Measurements from ENCODE around the gene CERK. TPM values are rescaled to one million over a fixed set of nuclear protein-coding genes. Genes with fewer than 3 reads are reported as not detected.

CERK gene
- total and polyA plus RNA-seq, 2 of the 13 experiments (the other 11 are each of a cell fraction or from before 2014, with no cell fraction given), result 40.3 to 41.9 TPM

GRCh38 chr22:46678785-46679700 lies 59.0 kb downstream of the CERK start:
- Histone ChIP-seq H3K27ac (ENCODE audit: extremely low read length, insufficient read depth, low read length) (no peak overlapping the region), H3K79me2 (ENCODE audit: insufficient read depth, low read length) (no peaks in the 10 kb centered on the region), H3K4me1 (ENCODE audit: insufficient read depth, low read length) (no peaks in the 10 kb centered on the region), H3K4me2 (ENCODE audit: low read depth, low read length) (no peak overlapping the region), H3K4me3 (replicated peaks in 1 of 3; ENCODE audit: insufficient read depth in 1 of 3, low read depth in 2 of 3, low read length in 3 of 3) (no peak overlapping the region), H3K9me3 (ENCODE audit: low read length) (no peaks in the 10 kb centered on the region), H4K20me1 (ENCODE audit: insufficient read depth, low read length) (no peaks in the 10 kb centered on the region), H3K27me3 (ENCODE audit: control insufficient read depth in 1 of 2, insufficient read depth in 2 of 2, low read length in 2 of 2) (no peaks in the 10 kb centered on the region), H3K36me3 (replicated peaks in 1 of 2; ENCODE audit: control insufficient read depth in 1 of 2, insufficient read depth in 2 of 2, low read length in 2 of 2) (peaks cover 2% of the 10 kb centered on the region in 2 experiments; a peak in 1 of 5 replicates), H3K9ac (ENCODE audit: insufficient read depth, low read depth, low read length) (no peak overlapping the region), H2AFZ (ENCODE audit: low read length) (no peak overlapping the region)
- intact Hi-C loops (cut with micrococcal nuclease; ENCODE audit: unreplicated experiment), result no loop called here
- CTCF ChIA-PET (ENCODE audit: low intra/inter-chr PET ratio, low total read pairs), result no interaction called here
- FAIRE-seq, result no peak
- no peak for DNase-seq (ENCODE audit: low spot score)
- in situ Hi-C loops (cut with HindIII; ENCODE audit: extremely low pct_ligation_motif_present, low pct_unique_long_range_greater_than_20kb), result no loop called here
- BruUV-seq (replicated peaks), result no TSS peak
- POLR2A ChIA-PET, result no interaction called here
- ATAC-seq, result no peak
- TF ChIP-seq ZNF264 (CRISPR knock-in tag; IDR thresholded peaks at IDR 0.05), result no peak
- TF ChIP-seq RBAK (CRISPR knock-in tag; IDR thresholded peaks at IDR 0.05), result no peak
- TF ChIP-seq HES4 (CRISPR knock-in tag; IDR thresholded peaks at IDR 0.05; ENCODE audit: borderline replicate concordance), result no peak
- no peak for TF ChIP-seq ZNF235 (CRISPR knock-in tag; IDR thresholded peaks at IDR 0.05; ENCODE audit: borderline replicate concordance)
- no peak for TF ChIP-seq TERF1 (CRISPR knock-in tag; IDR thresholded peaks at IDR 0.05)
- no peak for TF ChIP-seq THAP7 (CRISPR knock-in tag; IDR thresholded peaks at IDR 0.05)
- TF ChIP-seq ZNF292 (CRISPR knock-in tag; IDR thresholded peaks at IDR 0.05; ENCODE audit: borderline replicate concordance, low read depth), result no peak
- no peak for TF ChIP-seq DMAP1 (CRISPR knock-in tag; IDR thresholded peaks at IDR 0.05)
- no peak for TF ChIP-seq ZNF737 (CRISPR knock-in tag; IDR thresholded peaks at IDR 0.05; ENCODE audit: borderline replicate concordance)
- no peak for TF ChIP-seq ZBTB38 (CRISPR knock-in tag; IDR thresholded peaks at IDR 0.05)
- TF ChIP-seq POLR2AphosphoS5 (IDR thresholded peaks at IDR 0.05; ENCODE audit: low read depth, low read length), result no peak
- no peak for TF ChIP-seq ZSCAN21 (CRISPR knock-in tag; IDR thresholded peaks at IDR 0.05; ENCODE audit: borderline replicate concordance)
- no peak for TF ChIP-seq CENPX (CRISPR knock-in tag; IDR thresholded peaks at IDR 0.05)
- 94% methylated on average over 43 of the region's 44 CpGs for WGBS (ENCODE audit: low lambda C conversion rate)

All from HepG2 (cell line).